CD4-positive, alpha-beta T cell treated with Interleukin-4 for 1 hour (primary cell): ENCODE measurements around the gene BICD2.
A peak's percentile ranks its signal among the peaks of the same experiment; 100 is the strongest.
"Not testable (repeated sequence)": the region's sequence is repeated elsewhere in the genome, so short reads cannot be mapped to it uniquely, and the experiment has no call there.

Source experiments
- DNase-seq, 2 donors: peaks; one replicate each; pipeline ENCODE4 v3.0.0-alpha.2; 2020 to 2022

The BICD2 gene

DNA sequence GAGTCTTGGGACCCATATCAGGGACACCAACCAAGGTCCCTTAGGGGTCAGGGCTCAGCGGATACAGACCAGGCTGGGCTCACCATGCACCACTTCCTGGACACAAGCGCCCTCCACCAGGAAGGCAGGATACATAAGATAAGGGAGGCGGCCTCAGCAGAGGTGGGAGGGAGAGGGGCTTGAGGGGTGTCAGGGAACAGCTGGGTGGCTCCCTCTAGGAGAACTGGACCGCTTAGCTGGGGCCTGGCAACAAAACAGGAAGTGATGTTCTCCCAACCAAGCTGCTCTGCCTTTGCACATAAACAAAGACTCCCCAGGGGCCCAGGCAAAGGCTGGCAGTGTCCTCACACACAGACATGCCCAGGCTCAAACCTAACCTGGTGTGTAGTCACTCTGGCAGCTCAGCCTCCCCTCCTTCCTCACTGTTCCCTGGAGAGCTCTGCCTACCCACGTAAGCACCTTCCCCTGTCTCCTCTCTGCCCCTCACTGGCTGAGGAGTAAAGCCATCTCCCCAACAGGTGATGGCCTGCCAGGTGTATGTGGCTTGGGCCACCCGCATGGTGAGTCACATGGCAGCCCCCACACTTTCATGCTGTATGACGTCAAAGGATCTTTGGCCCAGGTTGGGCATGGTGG, 5.8 kb upstream of the BICD2 start:
- peak; percentile 16 to 65 for DNase-seq

DNA sequence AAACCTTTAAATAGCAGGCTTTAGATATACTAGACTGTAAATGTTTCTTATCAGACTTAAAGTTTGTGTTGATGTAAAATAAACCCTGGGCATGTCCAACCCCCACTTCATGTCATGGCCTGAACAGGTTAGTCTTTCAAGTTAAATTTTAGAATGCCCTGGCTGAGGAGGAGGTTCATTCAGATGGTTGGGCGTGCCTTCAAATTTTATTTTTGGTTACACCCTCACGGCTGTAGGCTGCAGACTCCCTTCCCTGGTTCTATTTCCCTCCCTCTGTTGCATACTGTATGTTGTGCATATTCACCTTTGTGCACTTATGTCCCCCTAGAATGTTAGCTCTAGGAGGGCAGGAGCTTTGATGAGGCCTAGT, 5.3 kb upstream of the BICD2 start:
- DNase-seq: no peak

DNA sequence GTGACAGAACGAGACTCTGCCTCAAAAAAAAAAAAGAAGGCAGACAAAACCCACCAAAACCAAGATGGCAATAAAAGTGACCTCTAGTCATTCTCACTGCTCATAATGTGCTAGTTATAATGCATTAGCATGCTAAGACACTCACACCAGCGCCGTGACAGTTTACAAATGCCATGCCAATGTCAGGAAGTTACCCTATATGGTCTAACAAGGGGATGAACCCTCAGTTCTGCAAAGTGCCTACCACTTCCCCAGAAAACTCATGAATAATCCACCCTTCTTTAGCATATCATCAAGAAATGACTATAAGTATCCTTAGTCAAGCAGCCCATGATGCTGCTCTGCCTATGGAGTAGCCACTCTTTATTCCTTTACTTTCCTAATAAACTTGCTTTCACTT, 4.7 kb upstream of the BICD2 start:
- DNase-seq: peak in 1 of 2 donors; percentile 19

DNA sequence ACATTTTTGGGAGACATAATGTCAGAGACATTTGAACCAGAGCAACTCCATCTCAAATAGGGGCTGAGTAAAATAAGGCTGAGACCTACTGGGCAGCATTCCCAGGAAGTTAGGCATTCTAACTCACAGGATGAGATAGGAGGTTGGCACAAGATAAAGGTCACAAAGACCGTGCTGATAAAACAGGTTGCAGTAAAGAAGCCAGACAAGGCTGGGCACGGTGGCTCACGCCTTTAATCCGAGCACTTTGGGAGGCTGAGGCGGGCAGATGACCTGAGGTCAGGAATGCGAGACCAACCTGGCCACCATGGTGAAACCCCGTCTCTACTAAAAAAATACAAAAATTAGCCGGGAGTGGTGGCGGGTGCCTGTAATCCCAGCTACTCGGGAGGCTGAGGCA, 4.2 kb upstream of the BICD2 start:
- DNase-seq: not testable (repeated sequence)

DNA sequence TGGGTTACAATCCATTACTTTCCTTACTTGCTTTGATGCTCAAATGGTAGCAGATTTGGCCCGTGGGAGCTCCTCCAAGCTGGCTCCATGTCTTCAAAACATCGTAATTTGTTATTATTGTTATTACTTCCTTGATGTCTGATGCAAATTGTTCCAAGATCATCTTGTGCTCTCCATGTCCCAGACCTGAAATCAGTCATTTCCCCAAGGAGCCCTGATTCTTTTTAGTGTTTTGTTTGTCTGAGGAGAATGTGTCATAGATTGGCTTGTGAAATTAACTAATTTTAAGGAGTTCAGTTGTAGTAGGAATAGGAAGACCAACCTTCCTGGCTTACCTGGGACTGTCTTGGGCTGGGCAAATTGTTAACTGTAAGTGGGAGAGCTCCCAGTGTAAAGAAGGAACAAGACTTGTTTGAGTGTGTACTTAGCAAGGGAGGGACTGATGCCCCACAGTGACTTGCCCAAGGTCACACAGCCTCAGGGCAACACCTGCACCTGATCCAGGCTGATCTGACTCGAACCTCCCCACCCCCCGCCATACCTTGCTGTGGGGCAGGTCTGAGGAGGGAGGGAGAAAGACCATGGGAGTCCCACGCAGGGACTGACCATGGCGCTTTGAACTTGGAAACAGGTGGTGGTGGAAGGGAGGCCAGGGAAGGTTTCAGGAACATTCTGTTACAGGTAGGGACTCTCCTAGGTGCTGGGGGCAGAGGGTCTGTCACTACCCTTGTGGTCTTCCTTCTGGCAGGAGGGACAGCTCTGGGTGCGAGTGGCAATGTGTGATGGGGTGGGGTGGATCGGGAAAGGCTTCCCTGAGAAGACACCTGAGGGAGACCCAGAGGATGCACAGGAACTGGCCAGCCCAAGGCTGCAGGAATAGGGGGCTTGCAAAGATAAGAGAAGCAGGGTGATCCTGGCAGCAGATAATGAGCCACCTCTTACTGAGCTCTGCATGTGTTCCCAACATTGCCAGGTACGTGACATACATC, 2.7 kb upstream of the BICD2 start:
- DNase-seq: no peak

DNA sequence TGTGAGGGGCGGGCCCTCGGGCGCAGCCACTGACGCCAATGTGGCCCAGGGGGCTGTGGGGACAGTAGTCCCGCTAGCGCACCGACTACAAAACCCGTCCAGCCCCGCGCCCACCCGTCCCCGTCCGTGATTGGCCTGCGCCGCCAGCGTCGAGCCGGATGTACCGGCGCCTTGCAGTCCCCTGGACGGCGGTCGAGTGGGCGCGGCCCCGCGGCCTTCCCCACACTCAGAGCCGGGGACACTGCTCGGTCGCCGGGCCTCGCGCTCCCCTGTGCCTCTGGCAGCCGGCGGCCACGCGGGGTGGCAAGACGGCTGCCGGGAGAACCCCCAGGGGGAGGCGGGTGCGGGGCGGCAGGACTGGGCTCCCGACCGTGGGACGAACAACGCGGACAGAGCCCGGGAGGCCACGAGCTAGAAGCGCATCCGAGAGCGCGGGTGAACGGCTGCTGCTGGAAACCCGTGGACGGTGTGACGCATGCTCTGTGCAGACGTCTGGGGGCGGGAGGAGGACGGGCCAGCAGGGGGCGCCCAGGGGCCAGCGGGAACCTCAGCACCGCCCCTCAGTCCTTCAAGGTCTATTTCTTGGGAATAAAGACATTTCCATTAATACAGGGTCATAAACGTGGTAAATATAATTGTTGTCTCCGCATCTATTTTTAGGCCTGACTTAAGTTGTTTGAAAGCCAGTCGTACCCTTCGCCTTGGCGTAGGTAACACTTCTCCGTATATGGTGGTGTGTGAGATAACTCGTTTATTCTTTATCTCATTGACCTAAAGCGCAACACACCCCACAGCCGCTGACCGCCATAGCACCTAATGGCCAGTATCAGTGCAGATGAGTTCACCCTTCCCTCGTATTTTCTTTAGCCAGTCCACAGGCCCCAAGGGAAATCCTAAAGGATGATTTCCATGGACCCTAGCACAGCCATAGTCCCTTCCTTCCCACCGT, 629 bp upstream of the BICD2 start:
- DNase-seq: peak; percentile 98

DNA sequence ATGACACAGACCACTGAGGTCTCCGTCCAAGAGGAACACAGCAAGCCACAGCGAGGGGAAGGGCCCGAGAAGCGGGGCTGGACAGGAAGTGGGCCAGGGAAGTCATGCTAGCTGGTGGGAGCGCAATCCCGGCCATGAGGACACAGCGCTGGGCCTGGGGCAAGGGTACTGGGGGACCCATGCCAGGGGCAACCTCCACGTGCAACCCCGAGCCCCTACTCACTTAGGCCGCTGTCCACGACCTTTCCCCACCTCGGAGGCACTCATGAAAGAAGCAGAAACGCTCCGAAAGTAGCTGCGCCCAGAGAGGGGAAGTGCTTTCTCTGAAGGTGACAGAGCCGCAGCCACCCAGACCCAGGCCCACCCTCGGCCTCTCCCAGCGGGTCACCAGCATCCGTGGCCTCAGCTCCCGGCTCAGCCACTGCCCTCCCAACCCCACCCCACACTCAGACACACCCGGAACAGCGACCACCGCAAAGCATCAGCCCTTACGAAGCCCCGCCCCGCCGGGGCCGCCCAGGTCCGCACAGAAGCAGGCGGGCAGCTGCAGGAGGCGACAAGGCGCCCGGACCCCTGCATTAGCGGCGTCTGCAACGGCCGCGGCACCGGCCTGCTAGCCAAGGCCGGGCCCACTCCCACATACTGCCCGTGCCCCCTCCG, 782 bp downstream of the BICD2 start:
- DNase-seq: peak; percentile 20 to 34

DNA sequence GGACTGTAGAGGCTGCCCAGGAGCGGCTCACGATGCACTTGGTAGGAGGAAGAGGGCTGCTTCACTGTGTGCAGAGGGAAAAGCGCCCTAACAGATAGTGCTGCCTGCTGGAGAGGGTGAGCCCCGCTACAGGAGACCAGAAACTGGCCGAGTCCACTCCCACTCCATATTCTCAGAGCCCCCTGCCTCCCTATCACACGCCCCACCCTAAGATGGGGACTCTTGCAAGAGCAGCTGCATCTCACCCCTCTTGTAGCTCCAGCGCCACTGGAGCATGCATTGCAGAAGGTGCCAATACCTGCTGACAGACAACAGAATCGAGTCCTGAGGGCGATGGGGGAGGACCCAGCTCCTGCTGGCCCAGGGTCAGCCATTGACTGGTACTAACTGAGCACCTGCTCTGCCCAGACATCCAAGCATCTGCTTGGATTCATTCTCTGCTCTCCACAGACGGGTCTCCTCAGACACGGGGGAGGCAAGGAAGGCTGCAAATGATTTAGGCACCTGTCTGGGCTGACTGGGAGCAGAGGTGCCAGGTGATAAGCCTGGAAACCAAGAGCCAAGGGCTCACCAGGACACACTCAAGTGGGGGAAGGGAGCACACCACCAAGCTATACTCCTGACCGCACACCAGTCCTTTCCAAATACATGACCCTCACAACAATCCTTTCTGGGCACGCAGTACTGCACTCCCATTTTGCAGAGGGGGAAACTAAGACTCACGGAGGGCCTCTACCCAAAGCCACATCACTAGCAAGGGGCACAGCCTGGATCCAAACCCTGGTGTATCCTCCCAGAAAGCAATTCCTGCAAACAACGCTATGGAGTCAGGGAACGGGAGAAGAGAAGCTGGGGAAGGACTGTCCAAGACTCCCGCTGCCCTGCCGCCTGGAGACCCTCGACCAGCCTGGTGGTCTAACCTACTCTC, 1.6 kb downstream of the BICD2 start:
- no peak for DNase-seq

DNA sequence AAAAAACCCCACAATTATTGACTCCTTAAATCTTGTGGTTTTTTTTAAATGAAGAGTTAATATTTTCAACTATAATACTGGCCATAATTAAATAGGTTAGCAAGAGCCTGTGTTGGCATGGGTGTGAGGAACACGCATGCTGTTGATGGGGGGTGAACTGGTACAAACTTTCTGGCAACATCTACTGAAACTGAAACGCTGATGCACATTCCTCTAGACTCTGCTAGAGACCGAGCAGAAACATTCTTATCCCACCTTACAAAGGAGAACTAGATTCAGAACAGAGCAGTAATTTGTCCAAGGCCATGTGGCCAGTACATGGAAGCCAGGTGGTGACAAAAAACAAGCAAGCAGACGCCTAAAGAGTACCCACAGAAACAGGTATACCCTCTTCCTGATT, 2.4 kb downstream of the BICD2 start:
- no peak for DNase-seq

DNA sequence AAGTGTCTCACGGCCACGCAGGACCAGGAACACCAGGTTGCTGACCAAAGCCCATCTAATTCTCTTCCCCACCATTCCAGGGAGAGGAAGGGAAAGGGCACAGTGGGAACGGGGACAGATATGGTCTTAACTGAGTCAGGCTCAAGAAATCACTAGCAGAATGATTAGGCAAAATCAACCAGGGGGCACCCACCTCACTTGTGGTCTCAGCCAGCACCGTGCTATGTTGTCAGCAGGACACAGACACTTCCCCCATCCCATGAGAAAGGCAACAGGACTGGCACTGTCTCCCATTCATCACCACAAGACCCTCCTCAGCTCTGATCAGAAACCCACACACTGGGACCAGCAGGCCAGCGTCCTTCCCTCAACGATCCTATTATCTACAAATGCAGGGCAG, 2.9 kb downstream of the BICD2 start:
- no peak for DNase-seq

DNA sequence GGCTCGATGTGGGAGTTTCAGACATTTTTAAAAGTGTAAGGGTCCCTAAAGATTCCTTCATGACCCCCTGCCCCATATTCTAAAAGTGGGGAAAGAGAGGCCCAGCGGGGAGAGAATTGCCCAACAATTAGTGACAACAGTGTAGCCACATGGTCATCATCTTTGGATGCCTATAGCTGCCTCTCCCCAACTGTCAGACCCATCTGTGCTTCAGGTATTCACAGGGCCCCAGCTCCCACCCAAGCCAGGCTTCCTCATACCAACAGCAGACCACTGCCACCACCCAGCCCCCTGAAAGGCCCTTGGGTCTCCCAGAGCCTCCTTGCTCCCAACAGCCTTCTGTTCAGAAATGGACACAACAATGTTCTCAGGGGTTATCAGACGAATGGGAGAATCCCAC, 4.1 kb downstream of the BICD2 start:
- no peak for DNase-seq

DNA sequence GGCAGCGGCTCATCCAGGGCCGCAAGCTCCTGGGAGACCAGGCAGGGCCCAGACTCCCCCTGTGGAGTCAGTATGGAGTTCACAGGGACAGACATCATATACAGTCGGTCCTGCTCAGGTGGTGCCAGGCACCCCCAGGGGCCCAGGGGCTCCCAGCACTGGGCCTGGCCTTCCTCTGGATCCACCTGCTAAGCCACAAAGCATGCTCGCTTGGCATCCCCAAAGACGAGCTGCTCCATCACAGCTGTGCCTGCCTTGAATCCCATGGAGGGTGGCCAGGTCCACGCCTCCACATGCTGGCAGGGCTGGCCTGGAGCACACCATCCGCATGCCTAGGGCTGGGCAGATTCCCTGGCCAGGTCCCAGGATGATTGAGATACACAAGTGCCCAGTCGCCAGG, 4.6 kb downstream of the BICD2 start:
- no peak for DNase-seq

DNA sequence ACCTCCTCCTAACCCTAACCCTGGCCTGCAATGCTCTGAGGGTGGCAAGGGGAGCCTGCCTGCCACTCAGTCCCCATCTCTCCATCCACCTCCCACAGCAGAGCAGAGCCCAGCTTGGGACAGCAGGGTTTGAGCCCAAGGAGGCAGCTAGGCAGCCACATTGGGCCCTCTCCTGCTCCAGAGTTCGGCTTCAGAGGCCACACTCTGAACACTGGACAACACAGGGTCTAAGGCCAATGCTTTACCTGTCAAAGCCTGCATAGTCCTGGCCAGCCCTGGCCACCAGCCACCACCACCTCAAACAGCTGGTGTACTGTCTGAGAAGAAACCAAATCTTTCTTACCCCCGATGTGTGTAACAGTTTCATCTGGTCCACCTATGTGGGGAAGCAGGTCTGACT, 5.2 kb downstream of the BICD2 start:
- no peak for DNase-seq

DNA sequence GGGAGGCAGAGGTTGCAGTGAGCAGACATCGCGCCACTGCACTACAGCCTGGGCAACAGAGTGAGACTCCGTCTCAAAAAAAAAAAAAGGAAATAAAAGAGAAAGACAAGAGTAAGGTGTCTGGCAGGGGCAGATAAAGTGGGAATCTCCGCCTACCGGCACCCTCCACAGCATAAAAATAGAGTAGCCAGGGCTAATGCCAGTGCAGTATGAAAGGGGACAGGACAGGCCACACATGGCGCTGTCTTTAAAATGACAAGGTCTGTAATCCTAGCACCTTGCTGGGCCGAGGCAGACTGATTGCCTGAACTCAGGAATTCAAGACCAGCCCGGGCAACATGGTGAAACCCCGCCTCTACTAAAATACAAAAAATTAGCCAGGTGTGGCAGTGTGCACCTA, 7.8 kb downstream of the BICD2 start:
- no peak for DNase-seq

DNA sequence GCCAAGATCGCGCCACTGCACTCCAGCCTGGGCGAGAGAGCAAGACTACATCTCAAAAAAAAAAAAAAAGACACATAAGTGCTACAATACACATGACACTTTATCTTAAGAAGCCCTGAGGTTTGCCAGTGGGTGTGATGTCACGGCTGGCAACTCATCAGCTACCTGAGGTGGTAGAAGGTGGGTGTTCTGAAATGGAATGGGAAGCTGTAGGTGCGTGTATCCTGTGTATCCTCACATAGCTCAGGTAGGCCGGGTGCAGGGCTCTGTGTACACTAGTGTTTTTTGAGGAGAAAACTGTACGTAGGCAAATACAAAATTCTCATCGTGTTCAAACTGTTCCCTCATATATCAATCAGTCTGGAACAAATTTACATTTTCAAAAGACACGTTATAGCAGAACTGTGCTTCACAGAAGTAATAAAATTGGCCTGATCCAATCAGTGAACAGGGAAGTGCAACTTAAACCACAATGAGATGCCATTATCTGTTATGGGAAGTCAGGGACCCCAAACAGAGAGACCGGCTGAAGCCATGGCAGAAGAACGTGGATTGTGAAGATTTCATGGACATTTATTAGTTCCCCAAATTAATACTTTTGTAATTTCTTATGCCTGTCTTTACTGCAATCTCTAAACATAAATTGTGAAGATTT, 10.4 kb downstream of the BICD2 start:
- DNase-seq: no peak

DNA sequence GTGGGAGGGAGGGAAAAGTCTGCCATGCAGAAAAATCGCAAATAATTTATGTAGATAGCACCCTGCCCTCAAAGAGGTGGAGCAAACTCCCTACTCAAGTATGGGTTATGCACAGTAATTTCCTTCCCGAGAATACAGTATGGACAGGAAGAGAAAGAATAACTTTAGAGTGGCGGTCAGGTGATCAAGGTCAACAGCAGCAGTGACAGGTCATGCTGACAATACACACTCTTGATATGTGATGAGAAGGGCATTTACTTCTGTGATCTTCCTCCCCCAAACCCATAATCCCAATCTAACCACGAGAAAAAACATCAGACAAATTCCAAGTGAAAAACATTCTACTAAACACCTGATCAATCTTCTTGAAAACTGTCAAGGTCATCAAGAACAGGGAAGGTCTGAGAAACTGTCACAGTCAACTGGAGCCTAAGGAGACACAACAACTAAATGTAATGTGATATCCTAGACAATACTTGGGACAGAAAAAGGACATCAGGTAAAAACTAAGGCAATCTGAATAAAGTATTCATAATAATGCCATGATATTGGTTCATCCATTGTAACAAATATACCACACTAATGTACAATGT, 11.7 kb downstream of the BICD2 start:
- no peak for DNase-seq

DNA sequence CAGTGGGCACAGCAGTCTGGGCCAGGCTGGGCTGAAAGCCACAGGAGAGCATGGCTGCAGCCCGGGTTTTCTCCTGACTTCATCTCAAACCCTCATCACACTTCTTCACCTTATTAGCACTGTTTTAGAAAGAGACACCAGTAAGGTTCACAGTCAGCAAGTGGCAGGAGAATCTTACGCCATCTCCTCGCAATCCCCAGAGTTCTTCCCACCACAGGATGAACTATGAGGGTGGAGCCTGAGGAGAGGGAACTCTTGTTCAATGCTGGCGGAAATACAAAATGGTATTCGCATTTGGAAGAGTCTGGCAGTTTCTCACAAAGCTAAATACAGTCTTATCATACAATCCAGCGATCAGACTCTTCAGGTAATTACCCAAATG, 14.7 kb downstream of the BICD2 start:
- DNase-seq: no peak

DNA sequence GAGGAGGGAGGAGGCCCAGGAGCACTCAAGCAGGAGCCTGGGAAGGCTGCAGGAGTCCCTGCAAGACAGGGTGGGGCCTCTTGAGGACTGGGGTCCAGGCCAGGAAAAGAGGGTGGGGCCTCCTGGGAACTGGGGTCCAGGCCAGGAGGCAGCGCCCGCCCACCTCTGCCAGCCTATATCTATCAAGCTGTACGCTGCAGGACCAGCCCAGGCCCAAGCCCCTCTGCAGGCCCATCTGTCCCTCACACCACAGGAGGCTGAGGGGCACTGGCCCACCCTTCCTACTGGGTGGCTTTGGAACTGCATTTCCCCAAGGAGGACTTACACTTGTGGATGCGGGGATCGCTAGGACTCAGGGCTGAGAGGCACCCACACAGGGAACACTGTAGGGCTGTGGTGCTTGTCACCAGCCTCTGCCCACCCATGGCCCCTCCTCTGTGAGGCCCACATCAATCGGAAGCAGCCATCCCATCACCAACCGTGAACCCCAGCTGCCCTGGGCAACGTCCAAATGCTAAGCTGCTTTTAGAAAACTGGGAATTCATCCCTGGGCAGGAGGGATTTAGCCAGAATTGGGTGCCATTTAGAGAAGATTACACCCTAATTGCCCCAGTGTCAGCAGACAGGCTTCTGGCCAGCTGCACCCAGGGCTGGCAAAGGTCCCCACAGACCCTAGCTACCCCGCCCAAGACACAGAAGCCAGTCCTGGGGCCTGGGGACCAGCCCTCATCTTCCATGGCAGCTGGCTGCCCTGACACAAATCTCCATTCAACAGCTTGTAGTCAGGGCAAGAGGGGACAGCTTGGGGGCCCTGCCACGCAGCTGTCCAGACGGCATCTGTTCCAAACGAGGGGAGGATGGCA, 15.3 kb downstream of the BICD2 start:
- no peak for DNase-seq

DNA sequence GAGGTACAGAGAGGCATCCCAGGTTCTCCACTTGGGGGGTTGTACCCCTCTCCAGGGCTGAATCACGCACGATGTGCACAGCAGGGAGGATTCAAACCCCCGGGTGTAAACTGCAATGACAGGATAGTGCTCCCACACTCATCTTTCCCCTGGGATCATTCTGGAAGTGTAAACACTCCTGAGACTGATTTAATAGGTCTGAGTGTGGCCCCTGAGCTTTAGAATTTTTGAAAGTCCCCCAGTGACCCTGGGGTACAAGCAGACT, 16.5 kb downstream of the BICD2 start:
- DNase-seq: no peak
